ENCODE data around the gene CHST14. TPM values are rescaled to one million over a fixed set of nuclear protein-coding genes. Genes with fewer than 3 reads are reported as not detected.

The CHST14 gene
- total RNA-seq, 1 donor from 2014 or later: 8.4 TPM

DNA sequence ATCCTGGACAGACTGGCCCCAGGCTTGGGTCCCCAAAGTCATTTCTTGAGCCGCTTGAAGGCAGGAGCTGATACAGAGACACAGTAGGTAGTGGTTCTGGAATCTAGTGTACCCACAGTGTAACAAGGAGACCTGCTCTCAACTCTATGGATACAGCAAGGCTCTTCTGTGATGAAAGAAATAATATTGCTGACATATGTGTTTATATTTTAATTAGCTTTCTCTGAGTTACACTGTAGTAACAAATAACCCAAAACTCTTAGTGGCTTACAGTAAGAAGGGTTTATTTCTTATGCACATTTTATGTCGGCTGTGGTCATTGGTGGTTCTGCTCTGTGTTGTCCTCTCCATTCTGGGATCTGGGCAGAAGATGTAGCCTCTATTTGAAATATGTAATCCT, 45.5 kb downstream of the CHST14 start:
- Histone ChIP-seq H3K27ac (replicated peaks) (no peak overlapping the region), H3K4me1 (peaks cover 9% of the 10 kb centered on the region), H3K4me3 (no peak overlapping the region), H3K9me3 (replicated peaks) (no peaks in the 10 kb centered on the region), H3K27me3 (ENCODE audit: low read depth) (no peaks in the 10 kb centered on the region), H3K36me3 (no peaks in the 10 kb centered on the region)
- intact Hi-C loops (cut with micrococcal nuclease): no loop called here
- DNase-seq: no peak
- TF ChIP-seq CTCF (IDR thresholded peaks at IDR 0.05; ENCODE audit: borderline replicate concordance): no peak

Other genes with a start within 250 kb of the CHST14 start
- 8.2 TPM for gene PAK6, start 231.9 kb upstream of the CHST14 start, total RNA-seq
- gene ANKRD63, start 187.9 kb upstream of the CHST14 start, total RNA-seq: not detected
- gene PLCB2, start 163.0 kb upstream of the CHST14 start, total RNA-seq: 8.5 TPM
- gene INAFM2, start 147.3 kb upstream of the CHST14 start, total RNA-seq: 52.7 TPM
- 155 TPM for gene CCDC9B, start 130.0 kb upstream of the CHST14 start, total RNA-seq
- not detected for gene PHGR1, start 120.0 kb upstream of the CHST14 start, total RNA-seq
- gene DISP2, start 112.8 kb upstream of the CHST14 start, total RNA-seq: 3.0 TPM
- 9.0 TPM for gene KNSTRN, start 88.3 kb upstream of the CHST14 start, total RNA-seq
- gene IVD, start 65.2 kb upstream of the CHST14 start, total RNA-seq: 106 TPM
- 17.1 TPM for gene BAHD1, start 30.0 kb upstream of the CHST14 start, total RNA-seq
- 24.1 TPM for gene CCDC32, start 94.1 kb downstream of the CHST14 start, total RNA-seq
- gene RPUSD2, start 98.3 kb downstream of the CHST14 start, total RNA-seq: 12.0 TPM
- 0.96 TPM for gene KNL1, start 123.3 kb downstream of the CHST14 start, total RNA-seq
- 0.88 TPM for gene RAD51, start 224.2 kb downstream of the CHST14 start, total RNA-seq

Data from left ventricle myocardium inferior (tissue), 1 donor.